IMR-90 (cell line): ENCODE measurements around the gene ADAMTSL2.

ENCODE experiments used
- CTCF ChIP-seq: conservative IDR thresholded peaks from 2 replicates; pipeline ENCODE4 v1.5.1; 2012; ENCODE audit warnings: mild to moderate bottlenecking, low read depth, low read length, improper control_type of control experiment
- NFE2L2 ChIP-seq: fragments of 150-350 bp; IDR thresholded peaks from 2 replicates; pipeline ENCODE4 v1.6.1; 2016; ENCODE audit warnings: low read depth, mild to moderate bottlenecking, low read length
- USF2 ChIP-seq: fragments of 150-350 bp; IDR thresholded peaks from 2 replicates; pipeline ENCODE4 v1.6.1; 2017; ENCODE audit warnings: mild to moderate bottlenecking, antibody characterized with exemption, low read length, low read depth
- TF ChIP-seq, protein P1 (sequence below): fragments of 150-350 bp; IDR thresholded peaks from 2 replicates; pipeline ENCODE4 v1.6.1; 2016; ENCODE audit warnings: low read depth, mild to moderate bottlenecking, low read length, moderate library complexity, borderline replicate concordance

DNA sequence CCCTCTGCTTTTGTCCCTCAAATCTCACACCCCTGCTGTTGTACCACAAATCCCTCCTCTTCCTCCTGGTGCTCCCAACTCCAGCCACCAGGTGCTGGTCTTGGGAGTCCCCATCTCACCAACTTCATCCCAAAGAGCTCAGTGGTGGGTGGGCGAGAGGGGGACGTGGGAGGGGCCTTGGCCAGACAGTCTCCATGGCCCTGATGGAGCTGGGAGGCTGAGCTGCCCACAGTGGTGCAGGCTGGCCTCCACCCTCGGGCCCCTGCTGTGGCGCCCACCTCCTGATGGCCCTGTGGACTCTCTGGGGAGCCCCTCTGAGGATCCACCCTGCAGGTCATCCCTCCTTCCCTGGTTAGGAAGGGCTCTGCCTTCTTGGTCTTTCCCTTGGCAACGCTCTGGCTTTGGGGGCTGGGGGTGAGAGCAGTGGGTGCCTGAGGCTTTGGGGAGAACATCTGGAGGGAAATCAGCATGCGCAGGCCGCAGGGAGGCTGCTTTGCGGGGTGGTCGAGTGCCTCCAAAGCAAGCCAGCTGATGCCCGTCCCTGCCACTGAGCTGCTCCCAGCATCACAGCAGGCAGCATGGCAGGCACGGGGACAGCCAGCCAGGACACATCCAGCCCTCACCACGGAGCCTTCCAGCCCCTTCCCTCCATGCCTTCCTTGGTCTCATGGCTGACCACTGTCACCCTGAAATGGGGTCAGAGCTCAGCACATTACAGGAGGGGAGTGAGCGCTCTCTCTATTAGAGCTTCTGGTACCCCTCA is 82.3 kb downstream of the ADAMTSL2 start:
- TF ChIP-seq CTCF (no peak), USF2 (no peak), NFE2L2 (no peak)
- TF ChIP-seq, protein P1, sequence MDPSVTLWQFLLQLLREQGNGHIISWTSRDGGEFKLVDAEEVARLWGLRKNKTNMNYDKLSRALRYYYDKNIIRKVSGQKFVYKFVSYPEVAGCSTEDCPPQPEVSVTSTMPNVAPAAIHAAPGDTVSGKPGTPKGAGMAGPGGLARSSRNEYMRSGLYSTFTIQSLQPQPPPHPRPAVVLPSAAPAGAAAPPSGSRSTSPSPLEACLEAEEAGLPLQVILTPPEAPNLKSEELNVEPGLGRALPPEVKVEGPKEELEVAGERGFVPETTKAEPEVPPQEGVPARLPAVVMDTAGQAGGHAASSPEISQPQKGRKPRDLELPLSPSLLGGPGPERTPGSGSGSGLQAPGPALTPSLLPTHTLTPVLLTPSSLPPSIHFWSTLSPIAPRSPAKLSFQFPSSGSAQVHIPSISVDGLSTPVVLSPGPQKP: no peak
